ENCODE results near the gene EXOC3L2.
"Not testable (repeated sequence)": the region's sequence is repeated elsewhere in the genome, so short reads cannot be mapped to it uniquely, and the experiment has no call there.

EXOC3L2 gene

GRCh38 chr19:45245334-45245787 lies at the start of gene EXOC3L2:
TSS of gene EXOC3L2 (minus strand) at chr19:45245407. CDS start at chr19:45239045, 6,362 bp downstream.
- no peak for DNase-seq

DNA sequence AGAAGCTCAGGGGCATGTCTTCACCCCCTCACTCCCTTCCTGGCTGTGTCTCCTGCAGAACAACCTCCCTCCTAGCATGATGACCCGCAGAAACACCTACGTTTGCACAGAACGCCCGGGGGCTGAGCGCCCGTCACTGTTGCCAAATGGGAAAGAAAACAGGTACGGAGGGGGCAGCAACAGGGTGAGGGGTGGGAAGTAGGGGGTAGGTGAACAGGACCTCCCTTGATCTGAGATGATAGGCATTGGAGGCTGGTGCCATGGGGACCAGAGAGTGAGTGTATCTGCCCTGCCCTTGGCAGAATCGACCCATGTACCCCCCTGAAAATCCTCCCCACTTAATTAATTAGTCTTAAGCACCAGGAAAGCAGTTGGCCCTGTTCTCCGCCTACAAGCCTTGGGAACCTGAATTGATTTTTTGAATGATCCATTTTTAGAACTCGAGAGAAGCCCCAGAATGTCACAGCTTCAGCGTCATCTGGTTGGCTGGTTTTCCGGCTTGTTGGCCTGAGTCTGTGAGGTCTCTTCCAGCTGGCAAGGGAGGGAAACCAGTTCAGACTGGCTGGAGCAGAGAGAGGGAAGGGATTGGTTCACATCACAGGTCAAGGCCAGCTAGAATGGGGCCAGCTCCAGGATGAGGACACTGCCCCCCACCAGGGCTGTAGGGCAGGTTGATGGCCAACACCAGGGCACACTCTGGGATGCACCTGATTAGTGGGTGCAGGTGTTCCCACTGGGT lies 49.3 kb upstream of the EXOC3L2 start:
- no peak for DNase-seq

DNA sequence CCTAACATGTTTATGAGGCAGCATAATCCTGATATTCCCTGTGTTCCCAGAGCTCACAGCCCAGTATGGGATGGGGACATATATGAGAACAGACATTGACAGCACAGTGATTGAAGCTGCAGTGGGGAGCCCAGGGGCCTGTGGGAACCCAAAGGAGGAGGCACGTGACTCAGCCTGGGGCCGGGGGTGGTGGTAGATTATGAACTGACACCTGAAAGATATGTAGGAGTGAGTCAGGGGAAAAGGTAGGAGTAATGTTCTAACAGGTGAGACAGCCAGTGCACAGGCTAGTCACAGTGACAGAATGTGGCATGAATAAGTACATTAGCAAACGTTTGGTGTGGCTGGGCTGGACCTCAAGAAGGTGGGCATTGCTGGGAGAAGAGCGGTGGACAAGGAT lies 48.5 kb upstream of the EXOC3L2 start:
- no peak for DNase-seq

GRCh38 chr19:45291834-45292233 lies 46.6 kb upstream of the EXOC3L2 start:
- DNase-seq = no peak

- DNase-seq = no peak
Observed at GRCh38 chr19:45290381-45290931, 45.2 kb upstream of the EXOC3L2 start.

DNA sequence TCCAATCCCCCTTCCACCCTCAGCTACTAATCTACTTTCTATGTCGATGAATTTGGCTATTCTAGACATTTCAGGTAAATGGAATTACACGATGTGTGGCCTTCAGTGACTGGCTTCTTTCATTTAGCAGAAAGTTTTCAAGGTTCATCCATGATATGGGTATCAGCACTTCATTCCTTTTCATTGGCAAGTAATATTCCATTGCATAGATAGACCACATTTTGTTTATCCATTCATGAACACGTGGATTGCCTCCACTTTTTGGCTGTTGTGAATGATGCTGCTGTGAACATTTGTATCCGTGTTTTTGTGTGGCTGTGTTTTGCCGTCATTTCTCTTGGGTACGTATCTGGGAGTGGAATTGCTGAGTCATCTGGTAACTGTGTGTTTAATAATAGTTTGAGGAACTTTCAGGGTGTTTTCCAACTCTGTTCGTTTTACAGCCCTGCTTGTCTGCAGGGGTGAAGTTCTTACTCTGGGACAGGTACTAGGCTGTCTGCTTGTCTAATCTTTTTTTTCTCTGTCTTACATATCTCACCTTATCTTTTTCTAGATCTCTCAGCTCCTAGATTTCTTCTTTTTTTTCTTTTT lies 38.3 kb upstream of the EXOC3L2 start:
- DNase-seq = no peak

GRCh38 chr19:45280471-45280961 lies 35.3 kb upstream of the EXOC3L2 start:
- DNase-seq = no peak

DNA sequence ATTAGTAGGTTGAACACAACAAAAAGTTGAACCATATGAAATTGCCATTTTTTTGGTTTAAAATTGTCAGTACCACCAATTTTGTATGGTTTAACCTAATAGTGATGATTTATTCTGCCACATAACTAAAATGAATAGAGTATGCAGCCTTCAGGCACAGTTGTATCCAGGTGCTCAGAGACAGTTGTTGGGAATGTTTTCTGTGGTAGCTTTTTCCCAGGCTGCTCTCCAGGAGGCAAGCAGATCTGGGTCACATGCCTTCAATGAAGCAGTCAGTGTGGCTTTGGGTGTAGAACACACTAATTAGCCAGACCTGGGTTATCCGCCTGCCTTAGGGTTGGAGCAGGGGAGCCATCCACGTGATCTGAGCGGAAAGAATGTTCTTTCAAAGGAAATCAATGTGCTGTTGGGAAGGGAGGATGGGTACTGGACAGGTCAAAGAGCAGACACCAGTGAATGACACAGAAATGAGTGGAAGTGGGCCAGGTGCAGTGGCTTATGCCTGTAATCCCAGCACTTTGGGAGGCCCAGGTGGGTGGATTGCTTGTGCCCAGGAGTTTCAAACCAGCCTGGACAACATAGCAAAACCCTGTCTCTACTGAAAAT lies 34.5 kb upstream of the EXOC3L2 start:
- no peak for DNase-seq

DNA sequence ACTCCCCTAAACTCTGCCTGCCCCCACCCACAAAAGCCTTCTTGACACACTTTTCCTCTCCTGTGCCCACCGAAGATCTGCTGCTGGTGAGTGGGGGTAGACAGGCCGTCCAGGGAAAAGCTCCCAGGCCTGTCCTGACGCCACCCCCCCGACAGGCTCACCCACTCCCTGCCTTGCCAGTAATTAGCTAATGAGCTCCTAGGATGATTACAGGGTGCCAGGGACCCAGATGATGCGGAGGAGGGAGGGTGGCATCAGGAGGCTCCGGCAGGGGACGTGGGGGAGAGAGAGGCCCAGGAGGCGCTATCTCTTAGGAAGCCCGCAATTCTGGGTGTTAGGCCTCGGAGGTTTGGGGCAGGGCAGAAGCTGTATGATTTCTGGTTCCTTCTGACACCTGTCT lies 32.9 kb upstream of the EXOC3L2 start:
- DNase-seq = no peak

GRCh38 chr19:45276284-45276687 lies 31.1 kb upstream of the EXOC3L2 start:
- peak; percentile 76 to 96 for DNase-seq

DNA sequence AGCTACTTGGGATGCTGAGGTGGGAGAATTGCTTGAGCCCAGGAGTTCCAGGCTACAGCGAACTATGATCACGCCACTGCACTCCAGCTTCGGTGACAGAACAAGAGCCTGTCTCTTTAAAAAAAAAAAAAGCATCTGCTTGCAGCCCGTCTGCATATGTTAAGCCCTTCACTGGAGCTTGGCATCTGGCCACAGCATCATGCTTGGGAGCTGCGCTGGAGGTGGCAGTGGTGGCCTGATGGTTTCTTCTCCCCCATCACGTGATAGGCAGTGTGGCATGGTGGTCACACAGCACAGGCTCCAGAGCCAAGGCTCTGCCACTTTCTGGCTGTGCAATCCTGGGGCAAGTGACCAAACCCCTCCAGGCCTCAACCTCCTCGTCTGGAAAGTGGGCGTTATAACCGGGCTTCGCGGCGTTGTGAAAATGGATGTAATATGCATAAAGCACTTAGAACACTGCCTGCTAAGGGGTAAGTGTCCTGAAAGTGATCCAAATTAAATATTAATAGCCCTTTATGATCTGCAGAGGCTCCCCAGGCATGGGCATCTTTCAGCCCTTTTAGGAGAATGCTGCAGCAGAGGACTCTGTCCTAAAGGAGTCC lies 30.3 kb upstream of the EXOC3L2 start:
- DNase-seq = peak; percentile 75 to 80

DNA sequence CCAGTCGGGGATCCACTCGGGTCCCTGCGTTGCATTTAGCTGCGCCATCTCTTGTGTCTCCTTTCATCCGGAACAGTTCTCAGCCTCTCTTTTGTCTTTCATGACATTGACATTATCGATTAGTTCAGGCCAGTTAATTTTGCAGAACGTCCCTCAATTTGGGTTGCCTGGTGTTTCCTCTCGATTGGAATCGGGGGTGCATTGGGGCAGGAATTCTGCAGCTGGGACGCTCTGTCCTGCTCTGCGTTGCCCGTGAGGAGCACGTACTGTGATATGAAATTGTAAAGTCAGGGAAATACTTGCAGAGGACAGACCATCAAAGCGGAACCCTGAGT lies 28.3 kb upstream of the EXOC3L2 start:
- no peak for DNase-seq

DNA sequence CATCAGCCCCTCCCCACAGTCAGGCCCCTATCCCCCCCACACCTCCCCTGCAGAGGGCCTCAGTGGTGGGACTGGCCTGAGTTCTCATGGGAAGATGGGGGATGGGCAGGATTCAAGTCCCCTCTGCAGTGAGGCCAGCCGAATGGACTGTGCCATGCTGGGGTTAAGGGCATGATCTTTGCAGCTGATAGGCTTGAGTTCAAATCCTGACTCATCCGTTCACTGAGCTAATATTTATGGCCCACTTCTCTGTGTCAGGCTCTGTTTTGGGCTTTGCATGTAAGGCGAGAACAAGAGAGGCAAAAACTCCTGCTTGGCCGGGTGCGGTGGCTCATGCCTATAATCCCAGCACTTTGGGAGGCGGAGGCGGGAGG lies 26.5 kb upstream of the EXOC3L2 start:
- DNase-seq = no peak

DNA sequence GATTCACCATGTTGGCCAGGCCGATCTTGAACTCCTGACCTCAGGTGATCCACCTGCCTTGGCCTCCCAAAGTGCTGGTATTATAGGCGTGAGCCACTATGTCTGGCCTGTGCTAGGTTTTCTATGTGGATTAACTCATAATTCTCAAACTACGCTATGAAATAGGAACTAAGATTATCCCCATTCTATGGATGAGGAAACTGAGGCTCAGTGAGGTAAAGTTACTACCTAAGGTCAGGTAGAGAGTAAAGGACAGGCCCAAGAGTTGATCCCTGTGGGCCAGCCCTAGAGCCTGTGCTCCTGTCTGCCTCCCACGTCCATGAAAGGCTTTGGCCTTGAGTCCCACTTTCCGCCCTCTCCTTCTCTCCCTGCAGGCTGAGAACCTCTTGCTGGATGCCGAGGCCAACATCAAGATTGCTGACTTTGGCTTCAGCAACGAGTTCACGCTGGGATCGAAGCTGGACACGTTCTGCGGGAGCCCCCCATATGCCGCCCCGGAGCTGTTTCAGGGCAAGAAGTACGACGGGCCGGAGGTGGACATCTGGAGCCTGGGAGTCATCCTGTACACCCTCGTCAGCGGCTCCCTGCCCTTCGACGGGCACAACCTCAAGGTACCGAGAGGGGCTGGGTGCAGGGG lies 26.0 kb upstream of the EXOC3L2 start:
- DNase-seq = no peak

GRCh38 chr19:45269939-45270338 lies 24.7 kb upstream of the EXOC3L2 start:
- not testable (repeated sequence) for DNase-seq

GRCh38 chr19:45267296-45267695 lies 22.1 kb upstream of the EXOC3L2 start:
- DNase-seq = no peak

DNA sequence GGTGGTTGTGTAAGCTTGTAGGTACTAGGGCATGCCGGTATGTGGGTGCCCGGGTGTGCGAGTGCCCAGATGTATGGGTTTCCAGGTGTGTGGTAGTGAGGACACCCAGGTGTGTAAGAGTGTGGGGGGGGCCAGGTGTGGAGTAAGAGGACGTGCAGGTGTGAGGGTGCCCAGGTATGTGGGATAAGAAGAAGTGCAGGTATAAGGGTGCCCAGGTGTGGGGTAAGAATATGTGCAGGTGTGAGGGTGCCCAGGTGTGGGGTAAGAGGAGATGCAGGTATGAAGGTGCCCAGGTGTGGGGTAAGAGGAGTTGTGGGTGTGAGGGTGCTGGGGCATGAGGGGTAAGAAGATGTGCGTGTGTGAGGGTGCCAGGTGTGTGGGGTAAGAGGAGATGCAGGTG lies 20.2 kb upstream of the EXOC3L2 start:
- DNase-seq = no peak

GRCh38 chr19:45264781-45265317 lies 19.6 kb upstream of the EXOC3L2 start:
- DNase-seq = no peak

DNA sequence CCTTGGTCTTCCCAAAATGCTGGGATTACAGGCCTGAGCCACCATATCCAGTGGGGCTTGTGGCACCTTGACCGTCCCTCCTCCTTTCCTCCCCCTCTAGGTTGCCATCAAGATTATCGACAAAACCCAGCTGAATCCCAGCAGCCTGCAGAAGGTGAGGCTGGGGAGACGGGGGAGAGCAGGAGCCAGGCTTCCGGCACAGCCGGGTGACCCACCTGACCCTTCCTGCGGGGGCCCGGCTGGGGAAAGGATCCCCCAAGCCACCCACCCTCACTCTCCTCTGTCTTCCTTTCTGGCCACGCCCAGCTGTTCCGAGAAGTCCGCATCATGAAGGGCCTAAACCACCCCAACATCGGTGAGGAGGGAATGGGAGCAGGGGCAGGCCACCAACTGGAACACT lies 17.8 kb upstream of the EXOC3L2 start:
- DNase-seq = no peak

- DNase-seq = no peak
Observed at GRCh38 chr19:45262570-45262969, 17.4 kb upstream of the EXOC3L2 start.

- no peak for DNase-seq
Observed at GRCh38 chr19:45258862-45259261, 13.7 kb upstream of the EXOC3L2 start.

DNA sequence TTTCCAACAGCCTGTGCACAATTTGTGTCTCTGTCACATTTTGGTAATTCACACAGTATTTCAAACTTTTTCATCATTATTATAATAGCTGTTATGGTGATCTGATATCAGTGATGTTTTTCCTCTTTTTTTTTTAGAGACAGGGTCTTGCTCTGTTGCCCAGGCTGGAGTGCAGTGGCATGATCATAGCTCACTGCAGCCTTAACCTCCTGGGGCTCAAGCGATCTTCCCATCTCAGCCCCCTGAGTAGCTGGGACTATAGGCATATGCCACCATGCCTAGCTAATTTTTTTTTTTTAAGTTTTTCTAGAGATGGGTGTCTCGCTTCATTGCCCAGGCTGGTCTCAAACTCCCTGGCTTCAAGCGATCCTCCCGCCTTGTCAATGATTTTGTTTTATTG lies 11.6 kb upstream of the EXOC3L2 start:
- no peak for DNase-seq

Measured in NCI-H187 (cell line).